Small intestine (tissue), 7 donors: ENCODE data around the gene MAP3K21. TPM values are rescaled to one million over a fixed set of nuclear protein-coding genes. Genes with fewer than 3 reads are reported as not detected.

Source experiments
- DNase-seq, 2 donors: peaks; one replicate each; pipeline versions ENCODE4 v3.0.0 to v3.0.0-alpha.2; 2013
- FAIRE-seq: peaks from 2 replicates; lab custom pipeline; 2012; peaks lifted over from hg19 to GRCh38; lab: Jason Lieb, UNC
- H3K27ac ChIP-seq, 3 donors: one replicate each; pipeline ENCODE4 v1.5.1; 2013; ENCODE audit warnings: low read length in 2 of 3, mild to moderate bottlenecking in 2 of 3, control low read depth in 1 of 3, inconsistent platforms in 1 of 3, low read depth in 1 of 3, moderate library complexity in 1 of 3
- H3K27me3 ChIP-seq, 3 donors: one replicate each; pipeline ENCODE4 v1.6.1; 2013; ENCODE audit warnings: low read length in 3 of 3, inconsistent platforms in 1 of 3; ENCODE audit not compliant: control insufficient read depth in 3 of 3, insufficient read depth in 3 of 3
- H3K36me3 ChIP-seq, 3 donors: one replicate each; pipeline ENCODE4 v1.6.1; 2013; ENCODE audit warnings: low read length in 3 of 3, inconsistent platforms in 1 of 3, low read depth in 1 of 3, mild to moderate bottlenecking in 1 of 3, moderate library complexity in 1 of 3; ENCODE audit not compliant: control insufficient read depth in 3 of 3, insufficient read depth in 2 of 3
- H3K4me1 ChIP-seq, 3 donors: one replicate each; pipeline ENCODE4 v1.6.1; 2013; ENCODE audit warnings: low read length in 2 of 3, inconsistent platforms in 1 of 3, low read depth in 1 of 3, mild to moderate bottlenecking in 1 of 3, moderate library complexity in 1 of 3; ENCODE audit not compliant: control insufficient read depth in 3 of 3, insufficient read depth in 2 of 3
- H3K4me3 ChIP-seq, 3 donors: one replicate each; pipeline ENCODE4 v1.5.1; 2013; ENCODE audit warnings: low read length in 3 of 3, control low read depth in 1 of 3, inconsistent platforms in 1 of 3, low read depth in 1 of 3, mild to moderate bottlenecking in 1 of 3, moderate library complexity in 1 of 3
- H3K9me3 ChIP-seq, 2 donors: one replicate each; pipeline ENCODE4 v1.6.1; 2013; ENCODE audit warnings: low read depth in 1 of 2, low read length in 1 of 2; ENCODE audit not compliant: control insufficient read depth in 2 of 2, insufficient read depth in 1 of 2
- WGBS, 3 donors: extraction: QIAGEN DNeasy Blood & Tissue Kit; methylation state at CpG; one replicate each; pipeline ENCODE4 v1.1.7; 2013; 5-methylcytosine and 5-hydroxymethylcytosine counted together
- polyA plus RNA-seq, 4 donors: library from polyadenylated mRNA; stranded (reverse) in 3 of 4; unstranded in 1 of 4; fragments of 200-250 nt in 3 of 4; fragments of 120-200 nt in 1 of 4; gene quantifications; one replicate each; pipeline versions ENCODE4 v1.2.1 to v1.2.3, GENCODE V29; 2013
- donor health status: healthy with polysubstance abuse.
- donor health status: control.
- donor health status: control.
- donor health status: Bipolar disorder and iron deficiency.
- donor health status: healthy.

The MAP3K21 gene
- polyA plus RNA-seq, 4 donors = 7.6 to 11.9 (median 10.6) TPM

DNA sequence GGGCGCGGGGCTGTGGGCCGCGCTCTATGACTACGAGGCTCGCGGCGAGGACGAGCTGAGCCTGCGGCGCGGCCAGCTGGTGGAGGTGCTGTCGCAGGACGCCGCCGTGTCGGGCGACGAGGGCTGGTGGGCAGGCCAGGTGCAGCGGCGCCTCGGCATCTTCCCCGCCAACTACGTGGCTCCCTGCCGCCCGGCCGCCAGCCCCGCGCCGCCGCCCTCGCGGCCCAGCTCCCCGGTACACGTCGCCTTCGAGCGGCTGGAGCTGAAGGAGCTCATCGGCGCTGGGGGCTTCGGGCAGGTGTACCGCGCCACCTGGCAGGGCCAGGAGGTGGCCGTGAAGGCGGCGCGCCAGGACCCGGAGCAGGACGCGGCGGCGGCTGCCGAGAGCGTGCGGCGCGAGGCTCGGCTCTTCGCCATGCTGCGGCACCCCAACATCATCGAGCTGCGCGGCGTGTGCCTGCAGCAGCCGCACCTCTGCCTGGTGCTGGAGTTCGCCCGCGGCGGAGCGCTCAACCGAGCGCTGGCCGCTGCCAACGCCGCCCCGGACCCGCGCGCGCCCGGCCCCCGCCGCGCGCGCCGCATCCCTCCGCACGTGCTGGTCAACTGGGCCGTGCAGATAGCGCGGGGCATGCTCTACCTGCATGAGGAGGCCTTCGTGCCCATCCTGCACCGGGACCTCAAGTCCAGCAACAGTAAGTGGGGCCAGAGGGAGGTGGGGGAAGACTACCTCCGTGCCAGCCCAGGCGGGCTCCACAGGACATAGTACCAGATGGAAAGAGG is 808 bp downstream of the MAP3K21 start:
- Histone ChIP-seq H3K27ac (peak overlapping the region; percentile 7 to 89 (median 86)), H3K36me3 (peaks cover 0 to 3% (median 0%) of the 10 kb centered on the region in 3 donors), H3K27me3 (peaks cover 0 to 3% (median 0%) of the 10 kb centered on the region in 3 donors), H3K4me3 (peak overlapping the region; percentile 31 to 74 (median 72)), H3K9me3 (no peaks in the 10 kb centered on the region), H3K4me1 (peaks cover 0 to 10% (median 2%) of the 10 kb centered on the region in 3 donors)
- WGBS, 3 donors = 0 to 1% (median 0%) methylated on average over 64 to 96 of the region's 96 CpGs
- DNase-seq = peak; percentile 41 to 81
- no peak for FAIRE-seq

DNA sequence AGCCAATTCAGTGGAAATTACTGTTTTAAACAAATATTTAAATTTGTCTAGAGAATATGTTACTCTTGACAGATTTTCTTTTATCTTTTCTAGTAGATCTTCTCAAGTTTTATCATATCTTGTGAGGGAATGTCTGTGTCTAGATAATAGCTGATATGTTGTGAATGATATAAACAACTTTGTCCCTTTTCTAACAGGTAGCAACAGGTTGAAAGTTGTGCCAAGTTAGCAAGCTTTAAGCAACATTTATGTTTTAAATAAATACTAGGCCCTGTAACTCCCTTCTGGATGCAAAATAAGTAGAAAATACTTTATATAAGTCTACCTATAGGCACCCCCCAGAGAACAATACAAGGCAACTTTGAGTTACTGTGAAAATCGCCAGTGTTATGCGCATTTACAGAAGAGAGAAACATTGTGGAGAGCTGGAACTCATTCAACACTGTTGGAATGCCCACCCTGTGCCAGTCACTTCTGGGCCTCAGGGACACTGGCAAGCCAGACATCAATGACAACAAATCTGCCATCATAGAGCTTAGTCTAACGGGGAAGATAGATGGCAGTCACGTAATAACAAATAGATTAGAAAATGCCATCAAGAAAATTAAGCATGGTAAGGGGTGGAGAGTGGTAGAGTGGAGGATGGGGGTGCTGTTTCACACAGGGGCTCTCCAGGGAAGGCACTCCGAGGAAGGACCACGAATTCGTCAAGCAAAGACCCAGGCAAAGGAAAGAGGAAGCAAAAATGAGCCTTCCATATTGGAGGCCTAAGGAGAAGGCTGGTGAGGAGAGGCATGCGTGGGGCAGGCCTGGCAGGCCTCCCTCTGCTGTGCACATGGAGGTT is 4.4 kb downstream of the MAP3K21 start:
- WGBS, 3 donors = 54 to 81% (median 66%) methylated on average over 8 of the region's 8 CpGs
- peaks cover 0 to 3% (median 0%) of the 10 kb centered on the region in 3 donors for H3K36me3 ChIP-seq
- no peak overlapping the region for H3K4me3 ChIP-seq
- H3K9me3 ChIP-seq = no peaks in the 10 kb centered on the region
- peaks cover 0 to 3% (median 0%) of the 10 kb centered on the region in 3 donors for H3K27me3 ChIP-seq
- no peak for DNase-seq
- no peak overlapping the region for H3K27ac ChIP-seq
- no peak for FAIRE-seq
- H3K4me1 ChIP-seq = peaks cover 3 to 10% (median 5%) of the 10 kb centered on the region in 3 donors

DNA sequence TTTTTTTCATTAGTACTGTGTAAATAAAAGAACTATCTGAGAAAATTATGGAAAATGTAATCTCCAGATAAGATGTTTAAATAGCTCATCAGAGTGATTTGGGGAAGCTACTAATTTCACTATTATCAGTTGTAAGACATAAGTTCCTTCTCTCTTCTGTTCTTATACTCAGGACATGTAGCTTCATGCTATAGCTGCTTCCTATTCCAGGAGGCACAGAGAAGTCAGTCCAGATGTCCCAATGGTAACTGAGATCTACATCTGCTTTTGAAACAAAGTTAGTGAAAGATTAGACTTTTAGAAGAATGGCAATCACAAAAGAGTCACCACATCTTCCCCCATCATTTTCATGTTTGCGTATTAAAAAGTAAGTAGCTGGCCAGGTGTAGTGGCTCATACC is 5.6 kb downstream of the MAP3K21 start:
- WGBS, 3 donors = 88 to 94% (median 92%) methylated on average over 1 of the region's 1 CpG
- FAIRE-seq = no peak
- Histone ChIP-seq H3K9me3 (no peaks in the 10 kb centered on the region), H3K36me3 (peaks cover 0 to 3% (median 0%) of the 10 kb centered on the region in 3 donors), H3K4me1 (peaks cover 5 to 10% (median 5%) of the 10 kb centered on the region in 3 donors), H3K27ac (no peak overlapping the region), H3K27me3 (peaks cover 0 to 3% (median 0%) of the 10 kb centered on the region in 3 donors), H3K4me3 (no peak overlapping the region)
- DNase-seq = no peak

DNA sequence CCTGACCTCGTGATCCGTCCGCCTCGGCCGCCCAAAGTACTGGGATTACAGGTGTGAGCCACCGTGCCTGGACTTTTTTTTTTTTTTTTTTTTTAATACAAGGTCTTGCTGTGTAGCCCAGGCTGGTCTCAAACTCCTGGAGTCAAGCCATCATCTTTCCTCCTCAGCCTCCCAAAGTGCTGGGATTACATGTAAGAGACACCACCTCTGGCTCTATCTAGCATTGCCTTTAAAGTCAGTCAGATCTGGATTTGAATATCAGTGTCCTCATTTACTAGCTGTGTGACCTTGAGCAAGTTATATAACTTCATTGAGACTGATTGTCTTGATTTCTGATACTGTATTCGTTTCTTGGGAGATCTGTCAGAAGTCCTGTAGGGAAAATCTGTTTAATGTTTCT is 6.6 kb downstream of the MAP3K21 start:
- Histone ChIP-seq H3K4me3 (no peak overlapping the region), H3K27me3 (peaks cover 0 to 3% (median 0%) of the 10 kb centered on the region in 3 donors), H3K4me1 (peaks cover 5 to 8% (median 6%) of the 10 kb centered on the region in 3 donors), H3K36me3 (peaks cover 0 to 3% (median 0%) of the 10 kb centered on the region in 3 donors), H3K27ac (no peak overlapping the region), H3K9me3 (no peaks in the 10 kb centered on the region)
- 66 to 82% (median 68%) methylated on average over 7 of the region's 7 CpGs for WGBS, 3 donors
- FAIRE-seq (no peak), DNase-seq (peak in 1 of 2 donors; percentile 44)

DNA sequence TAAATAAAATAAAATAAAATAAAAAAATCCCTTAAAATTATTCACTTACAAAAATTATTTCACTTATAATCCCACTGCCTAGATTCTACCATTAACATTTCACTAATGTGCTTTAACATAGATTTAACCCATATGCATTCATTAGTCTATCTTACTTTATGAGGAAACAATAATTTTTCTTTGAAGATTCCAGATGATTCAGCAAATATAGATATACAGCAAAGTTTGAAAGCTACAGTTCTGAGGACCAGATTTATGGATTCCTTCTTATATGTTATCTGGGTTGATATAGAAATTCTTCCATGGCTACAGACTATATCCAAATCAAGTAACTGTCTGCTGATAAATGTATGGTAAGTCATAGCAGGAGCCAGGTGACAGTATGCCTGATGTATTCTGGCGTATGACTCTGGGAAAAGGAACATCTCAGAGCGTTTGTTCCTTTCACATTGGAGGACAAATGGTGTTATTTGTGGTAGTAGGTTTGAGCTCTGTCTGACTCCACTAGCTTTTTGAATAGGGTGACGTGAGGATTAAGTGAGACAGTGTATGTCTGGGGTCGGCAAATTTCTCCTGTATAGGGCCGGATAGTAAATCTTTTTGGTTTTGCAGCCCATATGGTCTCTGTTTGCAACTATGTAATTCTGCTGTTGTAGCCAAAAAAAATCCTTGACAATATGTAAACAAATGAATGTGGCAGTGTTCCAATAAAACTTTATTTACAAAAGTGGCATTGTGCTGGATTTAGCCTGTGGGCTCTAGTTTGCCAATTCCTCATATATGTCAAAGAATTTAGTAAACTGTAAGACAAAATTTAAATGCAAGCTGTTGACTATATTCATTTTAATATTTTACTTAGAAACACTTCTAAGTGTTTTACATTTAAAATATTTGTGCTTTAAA is 9.3 kb downstream of the MAP3K21 start:
- no peak overlapping the region for H3K4me3 ChIP-seq
- FAIRE-seq = no peak
- no peaks in the 10 kb centered on the region for H3K27me3 ChIP-seq
- H3K36me3 ChIP-seq = peaks cover 0 to 3% (median 0%) of the 10 kb centered on the region in 3 donors
- WGBS, 3 donors = 72 to 73% (median 72%) methylated on average over 5 of the region's 5 CpGs
- H3K27ac ChIP-seq = no peak overlapping the region
- H3K4me1 ChIP-seq = peaks cover 0 to 11% (median 9%) of the 10 kb centered on the region in 3 donors
- no peaks in the 10 kb centered on the region for H3K9me3 ChIP-seq
- no peak for DNase-seq

DNA sequence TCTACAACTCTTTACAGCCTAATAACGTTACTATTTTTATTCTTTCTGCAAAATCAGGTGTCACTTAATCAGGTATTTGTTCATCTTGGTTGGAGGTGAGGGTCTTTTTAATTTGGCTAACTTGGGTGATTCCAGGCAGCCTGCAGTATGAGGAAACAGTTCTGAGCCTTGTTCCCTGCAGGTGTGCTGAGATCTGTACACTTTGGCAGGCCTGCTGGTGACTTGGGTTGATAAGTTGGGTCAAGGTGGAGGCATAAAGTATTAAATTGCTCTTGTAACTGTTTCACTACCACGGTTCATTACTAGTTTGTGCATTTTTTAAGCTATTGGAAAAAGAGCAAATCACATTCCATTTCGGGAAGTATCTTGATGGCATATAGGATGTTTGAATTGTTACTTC is 10.0 kb downstream of the MAP3K21 start:
- Histone ChIP-seq H3K27me3 (no peaks in the 10 kb centered on the region), H3K4me1 (peaks cover 0 to 11% (median 9%) of the 10 kb centered on the region in 3 donors), H3K27ac (no peak overlapping the region), H3K4me3 (no peak overlapping the region), H3K9me3 (no peaks in the 10 kb centered on the region), H3K36me3 (no peaks in the 10 kb centered on the region)
- no peak for FAIRE-seq
- 12 to 56% (median 20%) methylated on average over 3 of the region's 3 CpGs for WGBS, 3 donors
- peak in 1 of 2 donors; percentile 67 for DNase-seq

DNA sequence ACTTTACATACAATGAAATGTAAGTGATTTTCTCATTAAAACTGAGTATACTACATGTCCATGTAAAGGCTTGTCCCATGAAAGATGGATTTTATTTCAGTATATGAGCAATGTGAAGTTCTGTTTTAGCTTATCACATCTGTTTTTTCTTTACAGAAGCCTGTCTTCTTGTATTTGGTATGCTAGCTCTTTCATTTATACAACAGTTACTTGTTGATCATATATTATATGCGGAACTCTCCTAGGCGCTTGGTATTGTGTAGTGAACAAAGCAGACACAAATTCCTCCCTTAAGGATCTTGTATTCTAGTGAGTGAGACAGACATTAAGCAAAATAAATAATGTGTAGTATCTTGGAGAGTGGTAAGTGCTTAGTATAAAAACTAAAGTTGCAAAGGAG is 10.6 kb downstream of the MAP3K21 start:
- Histone ChIP-seq H3K4me3 (no peak overlapping the region), H3K4me1 (peaks cover 0 to 11% (median 9%) of the 10 kb centered on the region in 3 donors), H3K36me3 (no peaks in the 10 kb centered on the region), H3K9me3 (no peaks in the 10 kb centered on the region), H3K27me3 (no peaks in the 10 kb centered on the region), H3K27ac (peak overlapping the region in 1 of 3 donors; percentile 4)
- WGBS, 3 donors = 68 to 76% (median 70%) methylated on average over 2 of the region's 2 CpGs
- FAIRE-seq (no peak), DNase-seq (no peak)
